HG02884 (cell line): Measurements from ENCODE around the gene TM4SF4.

Experiments used
- ATAC-seq: cut with Tn5 transposase; IDR thresholded peaks from one replicate; pipeline ENCODE4 v1.9.1; 2021; ENCODE audit warnings: mild to moderate bottlenecking, moderate library complexity; ENCODE audit not compliant: unreplicated experiment

TM4SF4 gene

GRCh38 chr3:149542375-149543312 is 68.1 kb downstream of the TM4SF4 start:
- no peak for ATAC-seq

- no peak for ATAC-seq
These were observed 70.6 kb downstream of the TM4SF4 start for GRCh38 chr3:149545049-149545448.

GRCh38 chr3:149547413-149547812 is 72.9 kb downstream of the TM4SF4 start:
- no peak for ATAC-seq

GRCh38 chr3:149547954-149548668 is 73.6 kb downstream of the TM4SF4 start:
- ATAC-seq, result no peak

- ATAC-seq, result no peak
These were observed 74.2 kb downstream of the TM4SF4 start for GRCh38 chr3:149548669-149549065.

- no peak for ATAC-seq
These were observed 77.0 kb downstream of the TM4SF4 start for GRCh38 chr3:149551500-149551899.

GRCh38 chr3:149552700-149553099 is 78.2 kb downstream of the TM4SF4 start:
- ATAC-seq, result no peak
